Measurements from ENCODE around the gene LIPK. TPM values are rescaled to one million over a fixed set of nuclear protein-coding genes. Genes with fewer than 3 reads are reported as not detected.
"Not testable (repeated sequence)": the region's sequence is repeated elsewhere in the genome, so short reads cannot be mapped to it uniquely, and the experiment has no call there.

Gene LIPK
- total RNA-seq, 1 experiment from 2014 or later: not detected

DNA sequence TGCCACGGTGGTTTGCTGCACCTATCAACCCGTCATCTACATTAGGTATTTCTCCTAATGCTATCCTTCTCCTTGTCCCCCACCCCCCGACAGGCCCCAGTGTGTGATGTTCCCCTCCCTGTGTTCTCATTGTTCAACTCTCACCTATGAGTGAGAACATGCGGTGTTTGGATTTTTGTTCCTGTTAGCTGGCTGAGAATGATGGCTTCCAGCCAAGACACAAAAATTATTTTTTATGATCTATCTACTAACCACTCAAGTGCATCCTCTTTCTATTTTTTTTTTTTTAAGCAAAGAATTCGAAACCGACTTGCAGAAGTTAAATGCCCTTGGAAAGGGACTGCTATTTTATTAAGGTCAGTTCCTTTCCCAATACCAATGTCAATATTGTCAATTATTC is 3.3 kb downstream of the LIPK start:
- not testable (repeated sequence) for DNase-seq (ENCODE audit: extremely low read depth, low read depth)

DNA sequence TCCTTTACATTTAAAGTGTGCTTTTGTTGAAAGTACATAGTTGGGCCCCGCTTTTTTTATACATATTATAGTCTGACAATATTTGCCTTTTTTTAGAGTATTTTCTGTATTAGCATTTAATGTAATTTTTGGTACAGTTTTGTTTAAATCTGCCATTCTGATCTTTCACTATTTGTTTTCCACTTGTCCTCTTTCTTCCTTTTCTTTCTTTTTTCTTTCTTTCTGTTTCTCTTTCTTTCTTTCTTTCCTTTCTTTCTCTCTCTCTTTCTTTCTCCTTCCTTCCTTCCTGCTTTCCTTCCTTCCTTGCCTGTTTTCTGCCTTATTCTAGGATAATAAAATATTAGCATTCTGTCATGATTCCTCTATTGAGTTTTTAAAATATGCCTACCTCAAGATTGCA is 9.5 kb downstream of the LIPK start:
- DNase-seq (ENCODE audit: extremely low read depth, low read depth): no peak

- DNase-seq (ENCODE audit: extremely low read depth, low read depth): no peak
These were observed 15.3 kb downstream of the LIPK start for GRCh38 chr10:88721392-88721791.

DNA sequence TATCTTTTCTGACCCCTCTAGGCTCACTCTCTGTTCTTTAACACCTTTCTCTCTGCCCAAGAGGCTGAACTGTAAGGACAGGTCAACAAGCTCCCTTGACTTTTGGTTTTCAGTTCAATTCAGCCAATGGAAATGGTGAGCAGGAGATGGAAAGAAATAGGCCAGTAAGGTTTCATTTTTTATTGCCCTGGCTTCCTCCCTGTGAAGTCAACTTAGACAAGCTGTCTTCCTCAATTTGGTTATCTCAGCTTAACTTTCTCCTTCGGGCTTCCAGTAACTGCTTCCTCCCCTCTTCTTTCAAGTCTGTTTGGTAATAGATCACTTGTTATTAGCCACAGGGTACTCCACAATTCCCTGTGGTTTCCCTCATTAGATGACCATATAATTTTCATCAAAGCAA is 19.7 kb downstream of the LIPK start:
- DNase-seq (ENCODE audit: extremely low read depth, low read depth): no peak

DNA sequence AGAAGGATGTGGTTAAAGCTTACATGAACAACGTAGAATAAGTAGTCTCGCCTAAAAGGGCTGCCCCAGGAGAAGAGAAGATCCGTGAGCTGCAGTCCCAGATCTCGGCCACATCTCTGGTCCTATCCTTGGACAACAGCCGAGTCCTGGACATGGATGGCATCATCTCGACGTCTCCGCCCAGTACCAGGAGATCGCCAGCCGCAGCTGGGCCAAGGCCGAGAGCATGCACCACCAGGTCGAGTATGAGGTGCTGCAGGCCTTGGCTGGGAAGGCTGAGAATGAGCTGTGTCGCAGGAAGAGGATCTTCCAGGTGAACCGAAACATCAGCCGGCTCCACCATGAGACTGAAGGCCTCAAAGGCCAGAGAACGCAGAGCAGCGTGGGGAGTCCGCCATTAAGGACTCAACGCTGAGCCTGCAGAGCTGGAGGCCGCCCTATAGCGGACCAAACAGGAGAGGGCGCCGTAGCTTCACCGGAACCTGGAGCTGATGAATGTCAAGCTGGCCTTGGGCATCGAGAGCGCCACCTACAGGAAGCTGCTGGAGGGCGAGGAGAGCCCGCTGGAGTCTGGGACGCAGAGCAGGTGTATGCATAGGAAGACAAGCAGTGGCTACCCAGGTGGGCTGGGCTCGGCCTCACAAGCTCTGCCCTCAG is 22.2 kb downstream of the LIPK start:
- DNase-seq (ENCODE audit: extremely low read depth, low read depth): no peak

DNA sequence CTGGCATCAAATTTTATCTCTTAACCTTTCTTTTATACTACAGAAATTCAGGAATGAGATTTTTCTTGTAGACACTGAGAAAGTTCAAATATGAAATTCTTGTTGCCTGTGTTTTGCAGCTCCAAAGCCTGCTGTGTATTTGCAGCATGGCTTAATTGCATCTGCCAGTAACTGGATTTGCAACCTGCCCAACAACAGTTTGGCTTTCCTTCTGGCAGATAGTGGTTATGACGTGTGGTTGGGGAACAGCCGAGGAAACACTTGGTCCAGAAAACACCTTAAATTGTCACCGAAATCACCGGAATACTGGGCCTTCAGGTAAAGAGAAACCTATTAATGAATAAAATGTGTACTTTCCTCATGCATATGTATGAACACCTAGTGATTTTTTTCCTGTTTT is 24.8 kb downstream of the LIPK start:
- DNase-seq (ENCODE audit: extremely low read depth, low read depth): no peak

GRCh38 chr10:88731296-88731695 is 25.2 kb downstream of the LIPK start:
- no peak for DNase-seq (ENCODE audit: extremely low read depth, low read depth)

GRCh38 chr10:88733215-88733614 is 27.2 kb downstream of the LIPK start:
- no peak for DNase-seq (ENCODE audit: extremely low read depth, low read depth)

DNA sequence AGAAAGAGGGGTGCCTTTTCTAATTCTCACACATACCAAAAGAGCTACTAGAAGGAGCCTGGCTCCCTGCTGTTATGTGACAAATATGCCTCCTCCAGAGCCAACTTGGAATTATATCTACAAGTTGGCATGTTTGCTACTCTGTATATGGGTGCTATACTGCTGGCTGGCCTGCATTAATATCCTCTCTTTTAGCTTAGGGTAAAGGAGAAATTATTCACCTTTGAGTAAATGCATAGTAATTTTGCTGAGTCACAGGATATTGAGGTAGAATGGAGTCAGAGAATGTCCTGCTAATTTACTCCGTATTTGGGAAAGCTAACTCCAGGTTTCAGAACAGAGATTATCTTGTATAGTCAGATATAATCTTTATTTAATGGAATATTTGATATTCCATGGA is 29.6 kb downstream of the LIPK start:
- DNase-seq (ENCODE audit: extremely low read depth, low read depth): no peak

- not testable (repeated sequence) for DNase-seq (ENCODE audit: extremely low read depth, low read depth)
These were observed 35.9 kb downstream of the LIPK start for GRCh38 chr10:88741921-88742320.

- no peak for DNase-seq (ENCODE audit: extremely low read depth, low read depth)
These were observed 36.4 kb downstream of the LIPK start for GRCh38 chr10:88742448-88742847.

DNA sequence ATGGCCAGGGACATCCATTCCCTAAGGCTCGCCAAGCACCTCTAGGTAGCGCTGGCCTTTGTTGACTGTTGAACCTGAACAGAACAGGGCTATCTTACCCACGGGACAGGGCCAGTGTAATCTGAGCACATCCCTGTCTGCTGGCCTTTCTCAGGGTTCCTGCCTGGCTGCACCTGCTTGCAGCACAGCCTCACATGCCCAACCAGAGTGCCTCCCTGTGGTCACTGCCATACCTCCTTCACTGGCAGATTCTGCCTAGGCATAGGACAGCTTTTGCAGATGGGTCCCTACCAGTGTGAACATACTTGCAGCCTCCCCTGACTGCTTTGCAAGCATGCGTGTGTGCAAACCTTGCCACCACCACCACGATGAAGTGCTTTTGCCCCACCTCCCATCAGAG is 38.0 kb downstream of the LIPK start:
- DNase-seq (ENCODE audit: extremely low read depth, low read depth): no peak

- no peak for DNase-seq (ENCODE audit: extremely low read depth, low read depth)
These were observed 39.6 kb downstream of the LIPK start for GRCh38 chr10:88745633-88746032.

- DNase-seq (ENCODE audit: extremely low read depth, low read depth): no peak
These were observed 48.2 kb downstream of the LIPK start for GRCh38 chr10:88754287-88754686.

GRCh38 chr10:88755753-88756152 is 49.7 kb downstream of the LIPK start:
- no peak for DNase-seq (ENCODE audit: extremely low read depth, low read depth)

DNA sequence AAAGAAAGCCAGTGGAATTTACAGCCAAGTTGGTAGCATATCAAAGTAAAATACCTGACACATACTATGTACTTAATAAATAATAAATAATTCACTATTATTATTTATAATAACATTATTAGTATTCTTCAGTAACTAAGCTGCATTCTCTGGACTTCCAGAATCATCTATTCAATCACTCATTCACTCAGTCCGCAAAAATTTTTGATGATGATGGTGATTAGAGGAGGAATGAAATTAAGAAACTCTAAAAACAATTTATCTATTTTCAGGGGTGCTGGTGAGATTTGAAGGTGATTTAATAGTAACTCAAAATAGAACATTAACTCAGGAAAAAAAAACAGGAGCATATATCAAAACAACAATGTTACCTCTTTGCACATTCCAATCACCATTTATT is 50.6 kb downstream of the LIPK start:
- DNase-seq (ENCODE audit: extremely low read depth, low read depth): no peak

GRCh38 chr10:88759366-88760101 is 53.5 kb downstream of the LIPK start, which contains the start of gene LIPN:
TSS of gene LIPN (plus strand) at chr10:88760020. CDS start at chr10:88761406, 1,386 bp downstream.
- no peak for DNase-seq (ENCODE audit: extremely low read depth, low read depth)

DNA sequence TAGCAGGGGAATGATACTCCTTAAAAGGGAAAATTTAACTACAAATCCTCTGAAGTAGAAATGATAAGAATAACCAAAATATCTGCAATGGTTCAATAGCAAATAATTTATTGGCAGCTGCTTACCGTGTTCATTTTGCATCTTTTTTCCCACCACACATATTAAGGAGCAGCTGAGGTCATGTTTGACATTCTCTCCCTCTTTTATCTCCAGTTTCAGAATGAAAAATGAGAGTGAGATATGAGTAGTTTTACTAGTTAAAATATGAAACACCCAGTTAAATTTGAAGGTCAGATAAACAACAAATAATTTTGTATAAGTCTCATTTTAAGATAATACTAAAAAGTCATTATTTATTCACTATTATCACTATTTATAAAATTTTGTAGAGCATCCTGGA is 56.9 kb downstream of the LIPK start:
- no peak for DNase-seq (ENCODE audit: extremely low read depth, low read depth)

DNA sequence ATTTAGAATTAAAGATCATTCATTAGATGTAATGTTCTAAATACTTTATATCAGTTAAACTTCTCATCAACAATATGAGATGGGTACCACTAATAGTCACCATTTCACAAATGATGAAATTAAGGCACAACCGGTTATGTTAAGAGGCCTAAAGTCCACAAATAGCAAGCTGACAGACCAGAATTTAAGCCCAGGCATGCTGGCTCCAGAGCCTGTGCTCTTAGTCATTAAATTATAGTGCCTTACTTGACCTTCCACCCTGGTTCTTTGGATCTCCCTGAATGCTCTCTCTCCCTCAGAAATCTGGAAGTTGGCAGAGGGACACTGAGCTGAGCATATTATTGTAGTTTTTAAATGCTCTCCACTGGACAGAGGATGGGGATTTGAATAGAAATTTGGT is 57.4 kb downstream of the LIPK start:
- no peak for DNase-seq (ENCODE audit: extremely low read depth, low read depth)

DNA sequence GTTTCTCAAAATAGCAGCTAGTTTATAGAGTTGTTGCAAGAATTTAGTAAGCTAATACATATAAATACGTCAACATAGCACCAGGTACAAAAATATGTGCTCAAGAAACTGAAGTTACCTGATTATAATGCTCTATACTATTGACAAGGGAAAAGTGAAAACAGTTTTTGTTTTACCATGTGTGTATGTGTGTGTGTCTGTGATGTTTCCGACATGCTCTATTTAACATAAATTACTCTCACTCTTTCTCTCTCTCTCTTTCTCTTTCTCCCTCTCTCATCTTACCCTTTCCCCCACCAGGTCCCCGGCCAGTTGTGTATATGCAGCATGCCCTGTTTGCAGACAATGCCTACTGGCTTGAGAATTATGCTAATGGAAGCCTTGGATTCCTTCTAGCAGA is 58.1 kb downstream of the LIPK start:
- DNase-seq (ENCODE audit: extremely low read depth, low read depth): no peak

DNA sequence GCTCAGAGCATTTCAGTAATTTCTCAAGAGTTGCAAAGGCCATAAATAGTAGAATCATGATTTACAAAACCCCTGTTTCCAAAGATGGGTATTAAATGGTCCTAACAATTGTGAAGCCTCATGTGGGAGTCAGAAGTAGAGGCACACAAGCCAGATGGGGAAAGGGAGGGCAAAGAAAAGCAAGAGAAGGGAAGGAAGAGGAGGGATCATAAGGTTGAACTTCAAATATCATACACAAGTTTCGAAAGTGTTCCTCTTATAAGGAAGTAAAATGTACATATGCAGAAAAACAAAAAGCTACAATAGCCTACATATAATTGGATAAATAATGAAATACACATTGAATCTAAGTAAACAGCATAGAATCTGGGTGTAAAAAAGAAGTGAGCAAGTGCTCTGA is 59.8 kb downstream of the LIPK start:
- DNase-seq (ENCODE audit: extremely low read depth, low read depth): no peak

DNA sequence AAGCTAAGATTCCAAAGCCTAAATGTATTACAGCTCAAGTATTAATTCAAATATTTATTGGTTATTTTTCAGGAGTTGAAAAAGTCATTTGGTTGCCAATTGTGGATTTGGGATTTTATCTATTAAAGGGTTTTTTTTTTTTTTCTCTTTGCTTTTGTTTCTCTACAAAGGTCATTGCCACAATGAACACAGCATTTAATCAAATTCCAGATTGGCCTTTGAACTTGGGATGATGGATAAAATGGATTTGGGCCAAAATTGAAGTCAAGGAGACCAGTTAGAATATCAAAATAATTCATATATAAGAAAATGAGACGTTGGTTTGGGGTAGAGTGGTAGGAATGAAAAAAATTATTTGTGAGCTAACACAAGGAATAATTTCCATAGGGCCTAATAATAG is 63.3 kb downstream of the LIPK start:
- DNase-seq (ENCODE audit: extremely low read depth, low read depth): no peak
